ENCODE data around the gene TMEM154. TPM values are rescaled to one million over a fixed set of nuclear protein-coding genes. Genes with fewer than 3 reads are reported as not detected.

The TMEM154 gene
- total RNA-seq, 1 experiment from 2014 or later: 8.1 TPM

DNA sequence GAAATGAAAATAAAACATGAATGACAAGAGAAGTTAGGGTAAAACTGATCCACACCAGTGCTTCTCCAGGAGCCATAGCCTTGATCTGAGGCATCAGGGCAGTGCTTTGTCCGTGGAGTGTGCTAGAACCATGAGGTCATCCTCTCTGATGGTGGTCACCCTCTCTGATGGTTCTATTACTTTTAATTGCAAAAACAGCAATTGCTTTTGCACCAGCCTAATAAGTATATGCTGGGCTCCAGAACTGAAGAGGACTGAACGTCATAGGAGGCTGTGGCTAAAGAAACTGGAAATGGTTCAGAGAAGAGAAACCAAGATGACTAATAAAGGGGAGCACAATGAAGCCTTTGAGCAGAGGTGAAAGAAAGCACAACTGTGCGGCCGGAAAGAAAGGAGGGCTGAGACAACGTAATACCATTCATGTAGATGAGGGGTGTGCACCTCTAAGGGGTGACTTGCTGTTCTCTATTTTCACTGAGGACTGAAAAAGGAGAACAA lies 17.0 kb upstream of the TMEM154 start:
- peak; percentile 83 for DNase-seq (ENCODE audit: low read depth)

DNA sequence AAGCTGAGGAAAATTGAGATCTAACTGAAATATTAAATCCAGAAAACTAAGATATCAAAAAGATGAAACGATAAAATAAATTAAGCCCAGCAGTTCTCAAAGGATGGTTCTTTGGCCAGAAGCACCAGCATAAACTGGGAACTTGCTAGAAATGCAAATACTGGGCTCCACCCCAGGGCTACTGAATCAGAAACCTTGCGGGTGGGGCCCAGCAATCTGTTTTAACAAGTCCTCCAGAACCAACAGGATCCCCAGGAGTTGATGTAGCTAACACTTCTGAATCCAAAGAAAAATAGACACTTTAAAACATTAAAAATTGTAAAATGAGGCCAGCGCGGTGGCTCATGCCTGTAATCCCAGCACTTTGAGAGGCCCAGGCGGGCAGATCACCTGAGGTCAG lies 14.1 kb upstream of the TMEM154 start:
- DNase-seq (ENCODE audit: low read depth): no peak

DNA sequence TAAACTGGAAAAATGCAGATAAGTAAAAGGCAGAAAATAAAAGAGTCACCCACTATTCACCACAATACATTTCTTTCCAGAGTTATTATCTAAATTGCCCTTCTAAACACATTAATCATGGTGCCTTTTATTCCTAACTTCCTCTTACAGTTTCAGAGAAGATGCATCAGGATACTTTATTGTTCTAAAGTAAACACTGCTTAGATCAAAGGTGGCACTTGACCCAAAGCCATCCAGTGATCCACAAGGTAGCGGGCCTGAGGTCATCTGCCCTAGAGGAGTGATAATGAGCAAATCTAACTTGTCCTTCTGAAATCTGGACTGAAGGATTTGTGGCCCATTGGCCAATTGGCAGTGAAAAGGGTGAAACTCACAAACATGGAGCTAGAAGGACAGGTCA lies 12.0 kb upstream of the TMEM154 start:
- DNase-seq (ENCODE audit: low read depth): no peak

DNA sequence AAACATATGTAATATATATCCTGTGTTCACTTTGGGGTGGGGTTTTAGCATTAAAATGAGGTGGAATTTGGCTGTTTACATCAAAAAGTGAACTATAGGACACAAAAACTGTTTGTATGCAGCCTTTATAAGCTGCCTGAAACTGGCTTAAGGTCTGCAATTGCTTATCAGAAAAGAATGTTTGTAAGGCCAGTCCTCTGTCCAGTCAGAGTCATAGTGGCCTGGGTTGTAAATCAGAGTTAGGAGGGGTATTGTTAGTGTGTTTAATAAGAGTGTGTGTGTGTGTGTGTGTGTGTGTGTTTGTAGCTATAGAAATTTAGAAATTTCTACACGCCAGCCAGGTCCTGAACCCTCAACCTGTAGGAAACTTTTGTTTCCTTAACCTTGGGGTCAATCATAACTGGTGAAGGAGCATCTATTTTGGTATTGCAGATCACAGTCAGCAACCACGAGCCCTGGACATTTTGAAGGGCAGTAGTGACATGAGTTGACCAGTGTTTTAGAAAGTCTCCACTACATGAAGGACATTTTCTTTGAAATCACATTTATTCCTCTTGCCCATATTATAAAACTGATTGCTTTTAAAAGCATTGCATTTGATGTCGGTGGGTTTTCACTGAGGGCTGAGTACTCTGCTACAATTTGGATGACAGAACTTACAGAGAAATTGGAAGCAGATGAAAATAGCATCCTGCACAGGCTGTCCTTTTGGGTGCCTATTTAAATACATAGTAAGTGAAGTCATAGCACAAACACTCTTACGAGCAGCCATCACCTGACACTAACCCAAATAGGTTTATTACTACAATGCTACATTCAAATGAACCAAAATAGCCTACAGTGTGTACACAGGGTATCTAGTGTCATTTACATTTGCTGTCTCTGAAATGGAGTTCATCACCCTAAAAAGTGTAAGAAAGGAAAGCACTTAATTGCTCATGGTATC lies 11.2 kb upstream of the TMEM154 start:
- DNase-seq (ENCODE audit: low read depth): no peak

DNA sequence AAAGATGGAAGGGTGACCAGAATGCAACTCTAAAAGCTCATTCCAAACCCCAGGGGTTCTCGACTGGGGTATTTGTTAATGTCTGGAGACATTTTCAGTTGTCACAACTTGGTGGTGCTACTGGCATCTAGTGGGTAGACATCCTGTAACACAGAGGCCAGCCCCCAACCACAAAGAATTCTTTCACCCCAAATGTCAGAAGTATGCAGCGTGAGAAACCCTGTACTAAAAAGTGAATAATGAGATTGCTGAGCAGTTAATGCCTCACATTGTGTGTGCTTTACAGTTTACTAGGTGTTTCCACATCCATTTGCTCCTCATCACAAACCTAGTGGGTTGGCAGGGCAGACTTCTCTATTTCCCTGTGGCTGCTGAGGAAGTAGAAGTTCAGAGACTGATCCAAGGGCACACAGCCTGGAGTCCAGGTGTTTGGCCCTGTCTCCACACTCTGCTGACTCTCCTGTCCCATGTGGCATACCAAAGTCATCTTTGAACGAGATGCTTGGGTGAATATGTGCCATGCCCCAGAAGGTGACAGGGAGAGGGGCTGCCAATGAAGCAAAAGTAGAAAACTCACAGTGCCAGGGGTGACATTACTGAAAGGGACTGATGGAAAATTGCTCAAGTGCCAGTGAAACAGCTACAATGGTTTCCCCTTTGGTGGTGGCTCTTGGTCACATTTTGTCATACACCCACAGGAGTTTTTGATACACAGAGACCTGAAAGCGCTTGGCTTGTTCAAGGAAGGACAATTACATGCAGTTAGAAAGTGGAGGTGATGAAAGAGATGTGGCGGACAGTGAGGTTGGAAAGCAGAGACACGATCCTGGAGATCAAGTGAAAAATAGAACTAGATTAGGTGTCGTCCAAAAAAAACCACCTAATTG lies 10.1 kb upstream of the TMEM154 start:
- DNase-seq (ENCODE audit: low read depth): no peak

DNA sequence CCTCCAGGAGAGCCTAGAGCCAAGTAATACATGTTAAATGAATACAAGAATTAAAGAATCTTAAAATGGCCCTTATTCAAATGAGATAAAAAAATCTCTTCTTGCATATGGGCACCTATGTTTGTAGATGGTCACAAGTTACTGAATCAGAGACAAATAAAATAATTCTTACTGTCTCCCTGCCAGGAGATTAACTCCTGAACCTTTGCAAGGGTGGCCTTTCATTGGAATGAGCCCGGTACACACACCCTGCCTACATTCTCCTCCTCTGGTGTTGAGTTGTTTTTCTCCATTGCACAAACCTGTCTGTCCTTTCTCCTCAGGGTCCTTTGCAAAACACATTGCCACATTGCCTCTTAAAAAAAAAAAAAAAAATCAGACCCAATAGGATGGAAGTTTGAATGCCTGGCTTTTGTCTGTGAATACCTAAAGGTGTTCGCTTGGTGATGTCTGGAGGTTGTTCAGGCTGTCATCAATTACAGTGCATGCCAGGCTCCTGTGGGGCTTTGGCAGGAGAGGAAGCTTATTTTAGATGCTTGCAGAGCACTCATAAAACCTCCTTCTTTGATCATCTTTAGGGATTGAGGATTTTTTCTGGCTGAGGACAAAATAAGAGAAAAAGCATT lies 8.3 kb upstream of the TMEM154 start:
- DNase-seq (ENCODE audit: low read depth): no peak

DNA sequence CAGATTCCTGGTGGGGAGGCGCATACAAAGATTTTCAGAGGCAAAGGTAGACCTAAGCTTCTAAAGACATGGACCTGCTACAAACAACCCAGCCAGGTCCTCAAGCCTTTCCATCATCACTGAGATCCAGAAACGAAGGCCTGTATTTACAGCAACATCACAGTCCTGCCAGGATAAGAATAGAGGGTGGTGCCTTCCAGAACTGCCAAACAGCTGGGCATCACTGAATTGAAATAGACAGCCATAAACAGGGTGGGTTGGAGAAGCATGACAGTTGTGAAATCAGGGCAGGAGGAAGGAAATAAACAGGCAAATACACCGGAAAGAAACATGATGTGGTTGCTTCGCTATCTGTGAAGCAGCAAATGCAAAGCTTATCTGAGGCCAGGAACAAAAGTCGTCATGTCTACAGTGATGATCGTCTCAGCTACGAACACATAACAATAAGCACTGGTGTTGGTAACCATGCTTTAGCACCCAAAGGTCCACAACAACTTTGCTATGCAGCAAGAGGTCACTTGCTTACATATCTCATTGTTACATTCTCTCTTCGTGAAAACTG lies 6.7 kb upstream of the TMEM154 start:
- DNase-seq (ENCODE audit: low read depth): no peak

DNA sequence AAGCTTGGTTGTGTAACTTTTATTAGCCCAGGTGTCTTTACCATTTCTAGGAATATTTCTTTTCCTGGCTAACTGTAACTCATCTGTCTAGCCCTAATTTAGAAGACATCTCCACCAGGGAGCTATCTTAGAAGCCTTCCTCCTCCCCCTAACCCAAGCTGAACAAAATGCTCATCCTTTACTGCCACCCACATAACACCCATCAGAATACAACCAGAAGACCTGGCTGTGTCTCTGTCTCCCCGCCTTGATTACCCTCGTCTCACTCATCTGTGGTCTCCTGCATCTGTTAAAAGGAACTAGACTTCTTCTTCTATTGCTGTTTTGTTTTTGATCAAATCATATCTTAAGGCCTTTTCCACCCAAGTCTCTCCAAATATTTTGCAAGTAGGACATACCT lies 4.8 kb upstream of the TMEM154 start:
- no peak for DNase-seq (ENCODE audit: low read depth)

DNA sequence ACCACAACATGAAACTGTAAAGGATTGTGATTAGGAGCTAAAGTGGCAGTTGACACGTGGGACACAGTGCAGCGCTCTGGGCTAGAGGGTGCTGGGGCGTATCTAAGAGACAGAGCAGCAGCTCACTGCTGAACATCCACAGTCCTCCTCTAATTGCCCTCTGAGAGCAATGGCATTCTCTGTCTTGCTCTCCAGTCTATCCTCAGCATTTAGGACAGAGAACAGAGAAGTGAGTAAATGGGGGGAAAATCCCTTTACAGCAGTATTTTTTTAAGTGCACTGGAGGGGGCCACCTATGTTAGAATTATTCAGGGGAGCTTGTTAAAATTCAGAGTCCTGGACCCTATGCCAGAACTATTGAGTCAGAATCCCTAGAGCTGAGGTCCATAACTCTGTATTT lies 4.2 kb upstream of the TMEM154 start:
- no peak for DNase-seq (ENCODE audit: low read depth)

DNA sequence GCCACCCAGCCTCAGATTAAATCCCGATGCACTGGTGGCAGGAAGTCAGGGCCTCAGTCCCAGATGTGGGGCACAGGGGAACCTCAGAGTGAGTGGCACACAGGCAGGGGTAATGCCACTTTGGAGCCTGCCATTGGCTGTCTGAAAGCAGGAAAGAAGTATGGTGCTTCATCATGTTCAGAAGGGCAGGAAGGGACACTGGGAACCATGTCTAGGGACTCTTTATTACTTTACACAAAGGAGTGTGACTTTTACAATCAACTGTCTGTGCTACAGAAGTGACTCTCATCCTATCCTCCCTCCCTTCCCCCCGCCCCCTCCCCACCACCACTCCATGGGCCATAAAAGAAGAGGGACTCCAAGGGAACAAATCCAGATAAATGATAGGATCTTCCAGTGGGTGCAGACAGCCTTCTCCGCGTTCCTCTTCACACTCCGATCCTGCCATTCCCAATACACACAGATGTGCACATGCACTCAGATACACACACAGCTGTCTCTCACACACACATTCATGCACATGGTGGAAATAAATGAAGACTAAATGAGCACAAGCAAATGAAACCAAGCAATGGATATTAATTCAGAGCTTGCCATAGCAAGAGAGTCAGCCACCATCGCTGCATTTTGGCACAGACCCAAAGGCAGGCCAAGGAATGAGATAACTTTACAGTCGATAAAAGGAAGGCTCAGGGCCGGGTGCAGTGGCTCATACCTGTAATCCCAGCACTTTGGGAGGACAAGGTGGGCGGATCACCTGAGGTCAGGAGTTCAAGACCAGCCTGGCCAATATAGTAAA lies 2.5 kb upstream of the TMEM154 start:
- DNase-seq (ENCODE audit: low read depth): no peak

DNA sequence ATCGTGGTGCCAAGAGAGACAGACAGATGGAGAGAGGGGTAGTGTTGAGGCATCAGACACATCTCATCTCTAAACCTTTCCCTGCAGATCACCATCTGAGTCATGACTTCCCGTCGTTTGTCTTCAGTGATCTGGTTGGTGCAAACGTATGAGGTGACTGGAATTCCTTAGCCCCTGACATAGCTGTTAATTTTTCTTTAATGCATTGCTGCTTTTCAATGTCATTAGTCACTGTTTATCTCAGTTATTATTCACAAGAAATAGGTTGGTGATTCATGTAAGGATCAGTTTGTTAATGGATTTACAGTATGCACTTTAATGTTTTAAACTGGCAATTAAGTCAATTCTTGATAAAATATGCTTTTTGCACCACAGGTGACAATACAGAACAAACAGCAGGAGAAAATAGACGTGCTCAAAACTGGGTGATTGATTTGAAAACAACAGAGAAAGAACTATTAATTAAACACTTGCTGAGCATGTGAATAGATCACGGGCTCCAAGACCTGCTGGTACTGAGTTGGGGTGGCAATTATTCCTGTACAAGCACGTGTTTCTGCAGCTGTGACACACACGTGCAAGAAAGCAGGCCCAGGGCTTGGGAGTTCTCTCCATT lies 1.3 kb upstream of the TMEM154 start:
- DNase-seq (ENCODE audit: low read depth): peak; percentile 90

DNA sequence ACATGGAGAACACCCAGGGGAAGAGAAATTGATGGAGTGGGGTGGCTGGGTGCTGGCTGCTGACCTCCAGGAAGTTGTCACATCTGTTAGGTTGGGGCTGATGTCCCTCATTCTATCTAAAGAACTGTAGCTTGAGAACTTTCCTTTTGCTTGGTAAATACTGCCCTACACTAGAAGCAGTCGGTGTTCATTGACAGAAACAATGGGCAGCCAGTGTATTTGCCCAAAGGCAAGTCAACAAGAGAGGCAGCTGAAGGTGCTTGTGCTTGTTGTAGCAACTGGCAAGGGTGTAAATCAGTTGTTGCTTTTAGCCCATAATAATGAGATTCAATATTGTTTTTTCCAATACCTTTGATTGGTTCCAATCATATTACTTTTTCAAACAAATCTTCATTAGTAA lies 956 bp downstream of the TMEM154 start:
- peak; percentile 24 for DNase-seq (ENCODE audit: low read depth)

DNA sequence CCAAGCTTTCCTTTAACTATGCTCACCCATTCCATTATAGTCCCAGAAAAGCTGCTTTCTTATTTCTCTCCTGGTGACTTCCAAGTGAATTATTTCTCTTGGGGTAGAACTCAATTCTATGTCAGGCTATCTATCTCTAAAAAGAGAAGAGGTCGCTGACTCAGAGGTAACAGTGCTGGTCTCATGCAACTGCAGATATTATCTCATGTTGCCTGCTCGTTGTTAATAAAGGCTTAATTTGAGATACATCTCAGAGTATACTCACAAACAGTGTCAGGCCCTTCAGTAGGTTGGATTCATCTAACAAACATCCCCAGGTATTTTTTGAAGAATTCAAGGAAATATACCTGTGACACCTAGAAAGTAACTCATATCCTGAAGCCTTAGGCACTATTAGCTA lies 2.7 kb downstream of the TMEM154 start:
- peak; percentile 15 for DNase-seq (ENCODE audit: low read depth)

DNA sequence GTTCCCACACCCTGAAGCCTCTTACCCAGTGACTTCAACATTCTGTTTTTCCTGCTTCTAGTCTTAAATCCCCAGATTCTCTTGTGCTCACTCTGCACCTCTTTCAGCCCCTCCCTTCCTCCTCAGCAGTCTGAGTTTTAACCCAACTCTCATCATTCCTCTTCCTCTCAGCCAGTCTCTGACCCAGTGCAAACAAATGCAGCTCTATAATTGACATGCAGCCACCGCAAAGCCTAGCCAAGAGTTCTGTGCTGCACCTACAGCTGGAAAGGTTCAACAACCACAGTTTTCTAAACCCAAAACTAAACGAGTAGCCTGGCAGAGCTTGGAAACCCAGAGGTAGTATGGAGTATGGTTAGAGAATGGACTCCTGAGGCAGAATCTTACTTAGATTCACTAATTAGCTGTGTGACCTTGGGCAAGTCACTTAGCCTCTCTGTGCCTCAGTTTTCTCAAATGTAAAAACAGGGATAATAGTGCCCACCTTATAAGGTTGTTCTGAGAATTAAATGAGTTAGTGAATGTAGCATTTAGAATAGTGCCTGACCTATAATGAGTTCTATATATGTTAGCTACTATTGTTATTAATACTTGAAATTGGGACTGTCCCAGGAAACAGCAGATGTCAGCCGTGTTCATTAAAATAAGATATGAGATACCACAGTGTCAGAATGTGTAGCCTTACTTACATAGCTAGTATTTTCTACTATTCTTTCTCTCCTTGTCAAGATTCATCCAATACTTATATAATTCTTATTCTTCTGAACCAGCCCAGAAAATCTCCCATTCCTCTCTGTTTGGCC lies 3.5 kb downstream of the TMEM154 start:
- DNase-seq (ENCODE audit: low read depth): no peak

DNA sequence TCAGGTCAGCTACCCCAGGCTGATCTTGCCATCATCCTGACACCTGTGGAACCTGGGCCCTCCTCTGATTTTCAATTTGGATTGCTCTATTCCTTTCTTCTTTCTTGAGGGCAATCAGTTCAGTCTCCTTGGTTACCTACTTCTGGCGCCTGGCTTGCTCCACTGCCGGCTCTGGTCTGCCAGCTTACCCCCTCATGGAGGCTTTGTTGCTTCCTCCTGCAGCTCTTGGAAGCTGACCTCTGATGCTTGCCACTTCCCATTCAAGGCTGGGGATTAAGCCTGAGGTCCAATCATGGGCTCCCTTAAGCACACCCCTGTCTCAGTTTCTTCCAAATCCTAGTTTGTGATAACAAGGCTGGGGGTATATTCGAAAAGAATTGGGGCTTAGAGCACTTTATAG lies 5.4 kb downstream of the TMEM154 start:
- no peak for DNase-seq (ENCODE audit: low read depth)

DNA sequence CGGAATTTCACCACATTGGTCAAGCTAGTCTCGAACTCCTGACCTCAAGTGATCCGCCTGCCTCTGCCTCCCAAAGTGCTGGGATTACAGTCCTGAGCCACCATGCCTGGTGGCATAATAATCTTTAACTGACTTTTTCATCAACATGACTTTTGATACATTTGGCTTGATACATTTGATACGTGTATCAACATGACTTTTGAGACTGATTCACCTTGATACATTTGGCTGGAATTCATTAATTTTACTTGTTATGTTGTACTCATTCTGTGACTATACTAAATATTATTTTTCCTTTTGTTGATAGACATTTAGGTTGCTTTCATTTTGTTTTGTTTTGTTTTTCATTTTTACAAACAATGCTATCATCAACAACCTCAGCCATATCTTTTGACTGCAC lies 6.3 kb downstream of the TMEM154 start:
- no peak for DNase-seq (ENCODE audit: low read depth)

DNA sequence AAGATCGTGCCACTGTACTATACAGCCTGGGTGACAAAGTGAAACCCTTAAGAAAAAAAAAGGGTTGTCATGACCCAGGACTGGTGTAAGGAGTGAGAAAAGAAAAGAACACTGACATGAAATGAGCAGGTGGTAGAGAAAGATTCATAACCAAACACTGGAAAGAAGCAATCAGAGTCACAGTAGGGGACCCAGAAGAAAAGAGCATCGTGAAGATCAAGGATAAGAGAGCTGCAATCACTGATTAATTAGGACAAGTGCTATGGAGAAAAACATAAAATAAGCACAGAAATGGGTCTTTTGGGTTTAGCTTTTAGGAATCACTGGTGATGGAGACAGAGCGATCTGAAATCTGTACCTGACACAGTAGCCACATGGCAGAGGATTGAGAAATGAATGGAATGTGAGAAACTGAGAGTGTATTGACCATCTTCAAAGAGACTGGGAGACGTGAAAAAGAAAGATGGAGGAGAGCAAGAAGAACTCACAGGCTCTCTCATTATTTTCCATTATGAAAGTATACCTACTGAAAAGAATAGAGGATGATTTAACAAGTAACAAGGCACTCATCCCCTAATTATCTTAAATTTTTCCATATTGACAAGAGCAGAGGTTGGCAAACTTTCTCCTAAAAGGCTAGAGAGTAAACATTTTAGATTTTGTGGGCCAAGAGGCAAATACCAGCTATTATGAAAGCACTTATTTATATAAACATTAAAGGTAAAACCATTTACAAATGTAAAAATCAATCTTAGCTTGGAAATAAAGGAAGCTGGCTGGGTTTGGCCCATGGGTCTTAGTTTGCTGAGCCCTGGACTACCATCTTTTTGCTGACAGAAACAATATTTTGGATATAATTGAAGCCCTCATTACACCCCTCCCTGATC lies 7.3 kb downstream of the TMEM154 start:
- DNase-seq (ENCODE audit: low read depth): no peak

DNA sequence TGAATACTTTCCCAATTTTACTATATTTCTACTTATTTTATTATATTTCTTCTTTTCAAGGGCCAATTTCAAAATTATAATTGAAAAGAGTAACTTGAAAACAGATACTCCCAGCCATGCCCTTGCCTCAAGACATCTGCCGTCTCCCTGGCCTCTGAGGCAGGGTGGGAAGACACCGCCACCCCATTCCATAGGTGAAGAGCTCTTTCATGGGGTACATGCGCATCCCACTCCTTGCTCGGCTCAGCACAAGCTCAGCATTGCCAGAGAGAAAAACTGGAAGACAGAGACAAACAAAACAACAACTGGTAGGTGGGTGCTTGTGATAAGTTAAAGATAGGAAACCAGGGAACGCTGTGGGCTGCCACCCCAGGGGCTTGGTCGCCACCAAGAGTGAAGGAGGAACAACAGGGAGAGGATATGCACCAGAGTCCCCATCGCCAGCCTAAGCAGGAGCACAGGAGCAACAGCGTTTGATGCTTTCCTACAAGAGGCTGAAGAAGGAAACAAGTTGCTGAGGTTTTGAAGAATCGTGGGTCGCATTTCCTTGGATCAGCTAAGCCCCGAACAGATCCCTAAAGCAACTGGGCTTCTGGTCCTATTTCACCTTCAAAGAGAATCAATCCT lies 11.3 kb downstream of the TMEM154 start:
- no peak for DNase-seq (ENCODE audit: low read depth)
